AG04450 (cell line): Measurements from ENCODE around the gene FAM111A. TPM values are rescaled to one million over a fixed set of nuclear protein-coding genes. Genes with fewer than 3 reads are reported as not detected.

Experiments
- CTCF ChIA-PET: fragments of 300-600, 350-600 bp; formaldehyde crosslinking; extraction: SDS; loops from one replicate; lab custom pipeline; 2022; ENCODE audit warnings: antibody characterized with exemption, inconsistent platforms; lab: Charles Lee
- POLR2A ChIA-PET: fragments of 350-600 bp; formaldehyde crosslinking; extraction: SDS; loops from one replicate; lab custom pipeline; 2021; ENCODE audit warnings: antibody characterized with exemption, inconsistent platforms; lab: Yijun Ruan, JAX
- DNase-seq: peaks from one replicate; pipeline ENCODE4 v3.0.0-alpha.2; 2011; ENCODE audit warnings: low read depth, low spot score
- H3K27ac ChIP-seq: one replicate; pipeline ENCODE4 v1.5.1; 2012; ENCODE audit warnings: low read depth, low read length, control low read depth
- H3K27me3 ChIP-seq: one replicate; pipeline ENCODE4 v1.6.0; 2012; ENCODE audit warnings: low read length; ENCODE audit not compliant: control insufficient read depth, insufficient read depth
- H3K4me3 ChIP-seq: 2 replicates; pipeline ENCODE4 v1.5.1; 2011; ENCODE audit warnings: mild to moderate bottlenecking, low read depth, low read length, control low read depth
- H3K9me3 ChIP-seq: 2 replicates; pipeline ENCODE4 v1.5.1; 2012; ENCODE audit warnings: low read length; ENCODE audit not compliant: control insufficient read depth, insufficient read depth
- CTCF ChIP-seq: IDR thresholded peaks from 2 replicates; pipeline ENCODE4 v1.5.1; 2011; ENCODE audit warnings: low read depth, low read length, control low read depth, inconsistent platforms
- polyA plus RNA-seq: library from polyadenylated mRNA; depleted of rRNA; stranded (reverse); fragments of >200 nt; gene quantifications from 2 replicates; pipeline ENCODE4 v1.2.3, GENCODE V29; 2011

The FAM111A gene
- polyA plus RNA-seq, 1 experiment, result 23.1 TPM

- no peak overlapping the region for H3K27ac ChIP-seq
- no peak for DNase-seq
- no peak for TF ChIP-seq CTCF
- no peaks in the 10 kb centered on the region for H3K27me3 ChIP-seq
- POLR2A ChIA-PET, result no interaction called here
- no peaks in the 10 kb centered on the region for H3K9me3 ChIP-seq
- H3K4me3 ChIP-seq, result no peak overlapping the region
- CTCF ChIA-PET, result interaction anchor here (0.6 to 1.5 kb wide), 5 partner anchors 16 to 576 kb away, joined by 3 to 4 read pairs (median 3); no protein-coding TSS in a partner anchor
These were observed 9.8 kb downstream of the FAM111A start for GRCh38 chr11:59152312-59152951.

- H3K9me3 ChIP-seq, result no peaks in the 10 kb centered on the region
- CTCF ChIA-PET, result interaction anchor here (1.1 to 5.9 kb wide), 5 partner anchors 12 to 101 kb away, joined by 4 to 65 read pairs (median 4); partner anchors contain the start of genes DTX4 and FAM111A
- no peak overlapping the region for H3K4me3 ChIP-seq
- no peak overlapping the region for H3K27ac ChIP-seq
- no peaks in the 10 kb centered on the region for H3K27me3 ChIP-seq
- POLR2A ChIA-PET, result no interaction called here
- no peak for DNase-seq
- no peak for TF ChIP-seq CTCF
These were observed 12.0 kb downstream of the FAM111A start for GRCh38 chr11:59154610-59155009.

- ChIA-PET CTCF (interaction anchor here (0.9 to 5.9 kb wide), 22 partner anchors 9 to 272 kb away, joined by 3 to 143 read pairs (median 9); partner anchors contain the start of genes DTX4, FAM111A and FAM111B), POLR2A (no interaction called here)
- Histone ChIP-seq H3K27me3 (peaks cover 8% of the 10 kb centered on the region), H3K4me3 (no peak overlapping the region), H3K9me3 (no peaks in the 10 kb centered on the region), H3K27ac (no peak overlapping the region)
- no peak for TF ChIP-seq CTCF
- DNase-seq, result no peak
These were observed 14.8 kb downstream of the FAM111A start for GRCh38 chr11:59157433-59157832.

- POLR2A ChIA-PET, result interaction anchor here (1.3 to 1.5 kb wide), 3 partner anchors 14 to 52 kb away, joined by 3 to 8 read pairs (median 4); partner anchors contain the start of genes FAM111A and FAM111B
- Histone ChIP-seq H3K27me3 (peaks cover 8% of the 10 kb centered on the region), H3K9me3 (no peaks in the 10 kb centered on the region), H3K4me3 (no peak overlapping the region), H3K27ac (no peak overlapping the region)
- DNase-seq, result peak; percentile 37
- TF ChIP-seq CTCF, result peak; percentile 85
- CTCF ChIA-PET, result interaction anchor here (0.6 to 5.9 kb wide), 63 partner anchors 8 to 1321 kb away, joined by 3 to 143 read pairs (median 4); partner anchors contain the start of genes DTX4, FAM111A and FAM111B
These were observed 15.8 kb downstream of the FAM111A start for GRCh38 chr11:59158206-59159068.
